ENCODE data around the gene ENDOG. TPM values are rescaled to one million over a fixed set of nuclear protein-coding genes. Genes with fewer than 3 reads are reported as not detected.
"Not testable (repeated sequence)": the region's sequence is repeated elsewhere in the genome, so short reads cannot be mapped to it uniquely, and the experiment has no call there.

ENDOG gene
- total RNA-seq, 1 donor from 2014 or later, result 35.9 TPM

GRCh38 chr9:128836509-128837145 lies 18.3 kb downstream of the ENDOG start:
- no peak for DNase-seq
- TF ChIP-seq, protein P1, sequence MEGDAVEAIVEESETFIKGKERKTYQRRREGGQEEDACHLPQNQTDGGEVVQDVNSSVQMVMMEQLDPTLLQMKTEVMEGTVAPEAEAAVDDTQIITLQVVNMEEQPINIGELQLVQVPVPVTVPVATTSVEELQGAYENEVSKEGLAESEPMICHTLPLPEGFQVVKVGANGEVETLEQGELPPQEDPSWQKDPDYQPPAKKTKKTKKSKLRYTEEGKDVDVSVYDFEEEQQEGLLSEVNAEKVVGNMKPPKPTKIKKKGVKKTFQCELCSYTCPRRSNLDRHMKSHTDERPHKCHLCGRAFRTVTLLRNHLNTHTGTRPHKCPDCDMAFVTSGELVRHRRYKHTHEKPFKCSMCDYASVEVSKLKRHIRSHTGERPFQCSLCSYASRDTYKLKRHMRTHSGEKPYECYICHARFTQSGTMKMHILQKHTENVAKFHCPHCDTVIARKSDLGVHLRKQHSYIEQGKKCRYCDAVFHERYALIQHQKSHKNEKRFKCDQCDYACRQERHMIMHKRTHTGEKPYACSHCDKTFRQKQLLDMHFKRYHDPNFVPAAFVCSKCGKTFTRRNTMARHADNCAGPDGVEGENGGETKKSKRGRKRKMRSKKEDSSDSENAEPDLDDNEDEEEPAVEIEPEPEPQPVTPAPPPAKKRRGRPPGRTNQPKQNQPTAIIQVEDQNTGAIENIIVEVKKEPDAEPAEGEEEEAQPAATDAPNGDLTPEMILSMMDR (IDR thresholded peaks at IDR 0.05; ENCODE audit: partially characterized antibody, unreplicated experiment), result no peak
- no peaks in the 10 kb centered on the region for H3K4me1 Mint-ChIP-seq (ENCODE audit: low read depth, unreplicated experiment)
- peaks cover 2% of the 10 kb centered on the region for H3K9me3 Mint-ChIP-seq (ENCODE audit: unreplicated experiment)
- no peak overlapping the region for H3K4me3 Mint-ChIP-seq (ENCODE audit: unreplicated experiment)
- H3K36me3 Mint-ChIP-seq (ENCODE audit: unreplicated experiment), result no peaks in the 10 kb centered on the region
- H3K27me3 Mint-ChIP-seq (ENCODE audit: unreplicated experiment), result no peaks in the 10 kb centered on the region
- H3K27ac Mint-ChIP-seq (ENCODE audit: unreplicated experiment), result no peak overlapping the region

DNA sequence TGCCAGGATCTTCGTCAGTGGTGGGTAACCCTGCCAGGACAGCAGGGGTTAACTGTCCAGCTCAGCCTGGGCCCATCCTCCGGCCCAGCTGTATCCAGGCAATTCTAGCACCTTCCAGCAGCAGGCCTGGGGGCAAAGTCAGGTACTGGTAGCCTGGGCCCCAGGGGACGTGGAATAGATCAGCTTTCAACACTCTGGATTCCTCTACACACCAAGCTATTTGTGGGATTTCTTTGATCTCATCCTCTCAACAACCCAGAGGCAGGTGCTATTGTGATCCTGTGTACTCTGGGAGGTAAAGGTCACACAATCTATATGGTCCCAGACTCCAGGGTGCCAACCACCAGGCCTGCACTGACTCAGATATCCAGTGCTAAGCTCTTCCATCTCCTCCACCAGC lies 20.0 kb downstream of the ENDOG start:
- DNase-seq, result no peak
- TF ChIP-seq, protein P1 (IDR thresholded peaks at IDR 0.05; ENCODE audit: partially characterized antibody, unreplicated experiment), result no peak
- H3K36me3 Mint-ChIP-seq (ENCODE audit: unreplicated experiment), result no peaks in the 10 kb centered on the region
- H3K4me1 Mint-ChIP-seq (ENCODE audit: low read depth, unreplicated experiment), result no peaks in the 10 kb centered on the region
- H3K9me3 Mint-ChIP-seq (ENCODE audit: unreplicated experiment), result peaks cover 2% of the 10 kb centered on the region
- H3K27ac Mint-ChIP-seq (ENCODE audit: unreplicated experiment), result no peak overlapping the region
- no peaks in the 10 kb centered on the region for H3K27me3 Mint-ChIP-seq (ENCODE audit: unreplicated experiment)
- H3K4me3 Mint-ChIP-seq (ENCODE audit: unreplicated experiment), result no peak overlapping the region

DNA sequence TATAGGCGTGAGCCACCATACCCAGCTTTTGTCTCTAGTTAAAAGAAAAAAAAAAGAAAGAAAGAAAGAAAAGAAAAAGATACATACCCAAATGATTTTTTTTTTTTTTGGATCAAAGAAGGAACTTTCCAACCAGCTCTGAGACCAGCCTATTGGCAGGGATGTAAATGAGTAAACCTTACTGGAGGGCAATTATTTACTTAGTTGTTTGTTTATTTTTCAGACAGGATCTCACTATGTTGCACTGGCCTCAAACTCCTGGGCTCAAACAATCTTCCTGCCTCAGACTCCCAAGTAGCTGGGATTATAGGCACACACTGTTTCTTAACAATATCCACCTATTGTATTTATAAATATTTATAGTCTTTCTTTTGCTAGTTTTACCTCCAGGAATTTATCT lies 22.2 kb downstream of the ENDOG start:
- Mint-ChIP-seq H3K36me3 (ENCODE audit: unreplicated experiment) (no peaks in the 10 kb centered on the region), H3K4me1 (ENCODE audit: low read depth, unreplicated experiment) (peaks cover 5% of the 10 kb centered on the region), H3K9me3 (ENCODE audit: unreplicated experiment) (peaks cover 7% of the 10 kb centered on the region), H3K27me3 (ENCODE audit: unreplicated experiment) (peaks cover 9% of the 10 kb centered on the region), H3K4me3 (ENCODE audit: unreplicated experiment) (no peak overlapping the region), H3K27ac (ENCODE audit: unreplicated experiment) (no peak overlapping the region)
- TF ChIP-seq, protein P1 (IDR thresholded peaks at IDR 0.05; ENCODE audit: partially characterized antibody, unreplicated experiment), result no peak
- DNase-seq, result no peak

DNA sequence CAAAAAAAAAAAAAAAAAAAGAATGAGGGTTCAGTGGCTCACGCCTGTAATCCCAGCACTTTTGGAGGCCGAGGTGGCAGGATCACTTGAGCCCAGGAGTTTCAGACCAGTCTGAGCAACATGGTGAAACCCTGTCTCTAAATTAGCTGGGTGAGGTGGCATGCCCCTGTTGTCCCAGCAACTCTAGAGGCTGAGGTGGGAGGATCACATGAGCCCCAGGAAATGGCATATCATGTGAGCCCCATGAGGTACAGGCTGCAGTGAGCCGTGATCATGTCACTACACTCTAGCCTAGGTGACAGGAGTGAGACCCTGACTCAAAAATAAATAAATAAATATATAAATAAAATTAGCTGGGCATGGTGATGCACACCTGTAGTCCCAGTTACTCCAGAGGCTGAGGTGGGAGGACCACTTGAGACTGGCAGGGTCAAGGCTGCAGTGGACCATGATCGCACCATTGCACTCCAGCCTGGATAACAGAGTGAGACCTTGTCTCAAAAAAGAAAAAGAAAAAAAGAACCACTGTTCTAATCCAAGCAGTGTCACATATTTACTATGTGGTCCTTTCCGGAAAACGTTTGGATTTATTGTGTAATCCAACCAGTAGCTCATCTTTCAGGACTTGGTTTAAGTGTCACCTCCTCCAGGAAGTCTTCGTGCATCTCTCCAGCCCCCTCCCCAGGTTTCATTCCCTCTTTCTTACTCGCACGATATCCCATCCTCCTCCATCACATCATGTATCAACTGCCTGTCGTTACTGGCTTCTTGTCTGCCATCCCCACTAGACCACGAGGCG lies 23.6 kb downstream of the ENDOG start:
- no peak for DNase-seq
- TF ChIP-seq, protein P1 (IDR thresholded peaks at IDR 0.05; ENCODE audit: partially characterized antibody, unreplicated experiment), result no peak
- no peak overlapping the region for H3K4me3 Mint-ChIP-seq (ENCODE audit: unreplicated experiment)
- H3K9me3 Mint-ChIP-seq (ENCODE audit: unreplicated experiment), result peaks cover 7% of the 10 kb centered on the region
- peaks cover 5% of the 10 kb centered on the region for H3K4me1 Mint-ChIP-seq (ENCODE audit: low read depth, unreplicated experiment)
- peaks cover 10% of the 10 kb centered on the region for H3K27me3 Mint-ChIP-seq (ENCODE audit: unreplicated experiment)
- H3K27ac Mint-ChIP-seq (ENCODE audit: unreplicated experiment), result no peak overlapping the region
- no peaks in the 10 kb centered on the region for H3K36me3 Mint-ChIP-seq (ENCODE audit: unreplicated experiment)

- not testable (repeated sequence) for H3K4me3 Mint-ChIP-seq (ENCODE audit: unreplicated experiment); H3K4me1 Mint-ChIP-seq (ENCODE audit: low read depth, unreplicated experiment); H3K9me3 Mint-ChIP-seq (ENCODE audit: unreplicated experiment); H3K36me3 Mint-ChIP-seq (ENCODE audit: unreplicated experiment); DNase-seq; H3K27ac Mint-ChIP-seq (ENCODE audit: unreplicated experiment)
- H3K27me3 Mint-ChIP-seq (ENCODE audit: unreplicated experiment), result peaks cover 10% of the 10 kb centered on the region
Measured at GRCh38 chr9:128843171-128843570, 24.9 kb downstream of the ENDOG start.

All from glutamatergic neuron (in vitro differentiated cells).